Mesothelial cell of epicardium (in vitro differentiated cells): Measurements from ENCODE around the gene INPP4B. TPM values are rescaled to one million over a fixed set of nuclear protein-coding genes. Genes with fewer than 3 reads are reported as not detected.

Source experiments
- DNase-seq, 2 experiments: peaks; one replicate each; pipeline ENCODE4 v3.0.0; 2021; ENCODE audit warnings: low spot score in 2 of 2; ENCODE audit not compliant: unreplicated experiment in 2 of 2
- H3K27ac Mint-ChIP-seq: 2 replicates; pipeline ENCODE4 v1.8.0; 2021; ENCODE audit warnings: mixed read lengths
- H3K27me3 Mint-ChIP-seq: 2 replicates; pipeline ENCODE4 v1.8.0; 2021; ENCODE audit warnings: low read depth, mixed read lengths
- H3K36me3 Mint-ChIP-seq: 2 replicates; pipeline ENCODE4 v1.8.0; 2021; ENCODE audit warnings: mixed read lengths
- H3K4me1 Mint-ChIP-seq: 2 replicates; pipeline ENCODE4 v1.8.0; 2021; ENCODE audit warnings: mixed read lengths
- H3K4me3 Mint-ChIP-seq: 2 replicates; pipeline ENCODE4 v1.8.0; 2021; ENCODE audit warnings: mild to moderate bottlenecking, moderate library complexity, mixed read lengths
- H3K9me3 Mint-ChIP-seq: 2 replicates; pipeline ENCODE4 v1.8.0; 2021; ENCODE audit warnings: mixed read lengths
- total RNA-seq: library from RNA; stranded (reverse); gene quantifications from 3 replicates; pipeline ENCODE4 v1.2.1, GENCODE V29; 2021
- TF ChIP-seq, protein P1 (sequence below): fragments of 200-600 bp; sonication (generic); IDR thresholded peaks from one replicate; pipeline ENCODE4 v1.5.0; 2021; ENCODE audit warnings: antibody characterized with exemption; ENCODE audit not compliant: unreplicated experiment

Gene INPP4B
- total RNA-seq, 1 donor from 2014 or later, result 35.4 TPM

GRCh38 chr4:142169216-142169615 is 676.9 kb downstream of the INPP4B start:
- H3K27ac Mint-ChIP-seq, result no peak overlapping the region
- no peak overlapping the region for H3K4me3 Mint-ChIP-seq
- H3K4me1 Mint-ChIP-seq, result peaks cover 15% of the 10 kb centered on the region
- H3K36me3 Mint-ChIP-seq, result peaks cover 9% of the 10 kb centered on the region
- no peaks in the 10 kb centered on the region for H3K27me3 Mint-ChIP-seq
- no peak for DNase-seq
- TF ChIP-seq, protein P1, sequence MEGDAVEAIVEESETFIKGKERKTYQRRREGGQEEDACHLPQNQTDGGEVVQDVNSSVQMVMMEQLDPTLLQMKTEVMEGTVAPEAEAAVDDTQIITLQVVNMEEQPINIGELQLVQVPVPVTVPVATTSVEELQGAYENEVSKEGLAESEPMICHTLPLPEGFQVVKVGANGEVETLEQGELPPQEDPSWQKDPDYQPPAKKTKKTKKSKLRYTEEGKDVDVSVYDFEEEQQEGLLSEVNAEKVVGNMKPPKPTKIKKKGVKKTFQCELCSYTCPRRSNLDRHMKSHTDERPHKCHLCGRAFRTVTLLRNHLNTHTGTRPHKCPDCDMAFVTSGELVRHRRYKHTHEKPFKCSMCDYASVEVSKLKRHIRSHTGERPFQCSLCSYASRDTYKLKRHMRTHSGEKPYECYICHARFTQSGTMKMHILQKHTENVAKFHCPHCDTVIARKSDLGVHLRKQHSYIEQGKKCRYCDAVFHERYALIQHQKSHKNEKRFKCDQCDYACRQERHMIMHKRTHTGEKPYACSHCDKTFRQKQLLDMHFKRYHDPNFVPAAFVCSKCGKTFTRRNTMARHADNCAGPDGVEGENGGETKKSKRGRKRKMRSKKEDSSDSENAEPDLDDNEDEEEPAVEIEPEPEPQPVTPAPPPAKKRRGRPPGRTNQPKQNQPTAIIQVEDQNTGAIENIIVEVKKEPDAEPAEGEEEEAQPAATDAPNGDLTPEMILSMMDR, result no peak
- H3K9me3 Mint-ChIP-seq, result no peaks in the 10 kb centered on the region

GRCh38 chr4:142168181-142168580 is 677.9 kb downstream of the INPP4B start:
- H3K27ac Mint-ChIP-seq, result peak overlapping the region; percentile 65
- H3K9me3 Mint-ChIP-seq, result no peaks in the 10 kb centered on the region
- H3K27me3 Mint-ChIP-seq, result no peaks in the 10 kb centered on the region
- peaks cover 9% of the 10 kb centered on the region for H3K36me3 Mint-ChIP-seq
- H3K4me3 Mint-ChIP-seq, result no peak overlapping the region
- H3K4me1 Mint-ChIP-seq, result peaks cover 15% of the 10 kb centered on the region
- DNase-seq, result no peak
- TF ChIP-seq, protein P1, result no peak

GRCh38 chr4:142164767-142165500 is 681.2 kb downstream of the INPP4B start:
- TF ChIP-seq, protein P1, result no peak
- H3K4me1 Mint-ChIP-seq, result peaks cover 18% of the 10 kb centered on the region
- H3K27ac Mint-ChIP-seq, result no peak overlapping the region
- no peaks in the 10 kb centered on the region for H3K9me3 Mint-ChIP-seq
- H3K36me3 Mint-ChIP-seq, result peaks cover 3% of the 10 kb centered on the region
- no peaks in the 10 kb centered on the region for H3K27me3 Mint-ChIP-seq
- no peak for DNase-seq
- H3K4me3 Mint-ChIP-seq, result no peak overlapping the region

GRCh38 chr4:142161086-142161485 is 685.0 kb downstream of the INPP4B start:
- TF ChIP-seq, protein P1, result no peak
- H3K36me3 Mint-ChIP-seq, result peaks cover 10% of the 10 kb centered on the region
- no peaks in the 10 kb centered on the region for H3K27me3 Mint-ChIP-seq
- peaks cover 20% of the 10 kb centered on the region for H3K4me1 Mint-ChIP-seq
- no peak overlapping the region for H3K4me3 Mint-ChIP-seq
- no peak for DNase-seq
- peak overlapping the region; percentile 35 for H3K27ac Mint-ChIP-seq
- H3K9me3 Mint-ChIP-seq, result no peaks in the 10 kb centered on the region

DNA sequence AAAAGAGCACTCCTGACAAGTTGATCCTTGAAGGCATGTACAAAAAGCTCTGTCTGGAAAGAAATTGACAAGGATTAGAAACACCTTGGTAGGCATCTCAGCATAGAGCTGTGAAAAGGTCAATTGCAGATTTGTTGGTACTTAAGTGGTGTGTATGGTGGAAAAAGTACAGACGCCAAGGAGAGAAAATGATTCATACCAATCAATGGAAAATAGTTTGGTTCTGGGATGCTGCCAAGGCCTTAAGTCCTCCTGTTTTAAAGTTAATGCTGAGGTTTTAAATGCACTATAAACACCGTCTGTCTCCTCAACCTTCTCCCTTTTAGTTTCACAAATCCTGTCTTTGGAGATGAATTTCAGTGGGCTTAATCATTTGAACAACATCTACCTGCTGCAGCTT is 685.6 kb downstream of the INPP4B start:
- Mint-ChIP-seq H3K27ac (peak overlapping the region; percentile 35), H3K4me3 (no peak overlapping the region), H3K36me3 (peaks cover 10% of the 10 kb centered on the region), H3K27me3 (no peaks in the 10 kb centered on the region), H3K9me3 (no peaks in the 10 kb centered on the region), H3K4me1 (peaks cover 23% of the 10 kb centered on the region)
- no peak for DNase-seq
- TF ChIP-seq, protein P1, result no peak
